OCI-LY3 (cell line): ENCODE results near the gene ANKRD34A.

ENCODE experiments used
- H2AFZ ChIP-seq: fragments of 200-600, 300-600 bp; shearing (Covaris generic); 2 replicates; pipeline ENCODE4 v1.6.0; 2014; ENCODE audit warnings: antibody characterized with exemption, low read depth, low read length
- H3K27ac ChIP-seq: fragments of 200-600, 300-600 bp; sonication (generic); 2 replicates; pipeline ENCODE4 v1.5.1; 2014; ENCODE audit warnings: mild to moderate bottlenecking, low read length, moderate library complexity, mixed read lengths
- H3K27me3 ChIP-seq: fragments of 200-600, 300-600 bp; sonication (generic); 2 replicates; pipeline ENCODE4 v1.6.1; 2014; ENCODE audit warnings: low read depth, low read length, mixed read lengths
- H3K36me3 ChIP-seq: fragments of 200-600, 300-600 bp; sonication (generic); replicated peaks from 2 replicates; pipeline ENCODE3; 2014; ENCODE audit warnings: low read depth, low read length, mixed read lengths
- H3K4me1 ChIP-seq: fragments of 300-600, 200-600 bp; sonication (generic); 2 replicates; pipeline ENCODE4 v1.6.1; 2014; ENCODE audit warnings: low read length, mixed read lengths
- H3K4me2 ChIP-seq: fragments of 200-600, 300-600 bp; sonication (generic); 2 replicates; pipeline ENCODE4 v1.6.1; 2014; ENCODE audit warnings: low read length, mixed read lengths
- H3K4me3 ChIP-seq: fragments of 300-600, 200-600 bp; sonication (generic); 2 replicates; pipeline ENCODE4 v1.5.1; 2014; ENCODE audit warnings: antibody characterized with exemption, mild to moderate bottlenecking, low read length, moderate library complexity
- H3K79me2 ChIP-seq: fragments of 300-600, 200-600 bp; shearing (Covaris generic); 2 replicates; pipeline ENCODE4 v1.6.1; 2014; ENCODE audit warnings: mild to moderate bottlenecking, low read length, mixed read lengths
- H3K9ac ChIP-seq: fragments of 300-600, 200-600 bp; shearing (Covaris generic); 2 replicates; pipeline ENCODE4 v1.6.0; 2014; ENCODE audit warnings: mild to moderate bottlenecking, low read length, moderate library complexity
- H3K9me3 ChIP-seq: fragments of 200-600, 300-600 bp; shearing (Covaris generic); 2 replicates; pipeline ENCODE4 v1.6.1; 2014; ENCODE audit warnings: low read length, mixed read lengths; ENCODE audit not compliant: insufficient read depth
- H4K20me1 ChIP-seq: fragments of 200-600, 300-600 bp; sonication (generic); 2 replicates; pipeline ENCODE4 v1.6.1; 2016; ENCODE audit warnings: low read length, mixed read lengths; ENCODE audit not compliant: insufficient read depth
- CTCF ChIP-seq: fragments of 200-600, 300-600 bp; sonication (generic); IDR thresholded peaks from 2 replicates; pipeline ENCODE4 v1.5.1; 2014; ENCODE audit warnings: antibody characterized with exemption, low read length, low read depth
- EZH2phosphoT487 ChIP-seq: fragments of 200-600 bp; shearing (Covaris generic); IDR thresholded peaks from 2 replicates; pipeline ENCODE4 v1.6.1; 2018; ENCODE audit warnings: antibody characterized with exemption, mixed run types, low read depth

ANKRD34A gene

DNA sequence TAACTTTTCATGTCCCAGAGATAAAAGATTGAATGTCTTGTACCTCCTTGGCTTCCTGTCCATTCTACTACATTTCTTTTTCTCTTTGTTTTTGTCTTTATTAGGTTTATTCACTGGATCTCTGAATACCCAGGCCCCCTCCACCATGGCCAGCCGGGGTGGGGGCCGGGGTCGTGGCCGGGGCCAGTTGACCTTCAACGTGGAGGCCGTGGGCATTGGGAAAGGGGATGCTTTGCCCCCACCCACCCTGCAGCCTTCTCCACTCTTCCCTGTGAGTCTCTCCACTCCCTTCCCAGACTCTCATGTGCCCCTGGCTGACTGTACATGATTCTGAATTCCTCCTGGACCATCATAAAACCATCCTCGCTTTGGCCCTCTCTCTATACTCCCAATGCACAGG lies 10.3 kb upstream of the ANKRD34A start:
- Histone ChIP-seq H3K9ac (no peak overlapping the region), H3K36me3 (no peaks in the 10 kb centered on the region), H3K79me2 (no peaks in the 10 kb centered on the region), H3K4me2 (no peak overlapping the region), H4K20me1 (no peaks in the 10 kb centered on the region), H3K27ac (no peak overlapping the region), H3K4me1 (peaks cover 27% of the 10 kb centered on the region), H2AFZ (no peak overlapping the region), H3K27me3 (no peaks in the 10 kb centered on the region), H3K4me3 (no peak overlapping the region), H3K9me3 (no peaks in the 10 kb centered on the region)
- no peak for TF ChIP-seq EZH2phosphoT487
- TF ChIP-seq CTCF: no peak

GRCh38 chr1:145972580-145972979 lies 8.2 kb upstream of the ANKRD34A start:
- no peak overlapping the region for H2AFZ ChIP-seq
- no peaks in the 10 kb centered on the region for H3K79me2 ChIP-seq
- TF ChIP-seq EZH2phosphoT487: no peak
- TF ChIP-seq CTCF: no peak
- no peaks in the 10 kb centered on the region for H4K20me1 ChIP-seq
- H3K9ac ChIP-seq: no peak overlapping the region
- H3K9me3 ChIP-seq: peaks cover 6% of the 10 kb centered on the region; the same call in 1 of the 2 replicates
- no peak overlapping the region for H3K4me3 ChIP-seq
- no peaks in the 10 kb centered on the region for H3K27me3 ChIP-seq
- H3K36me3 ChIP-seq: peaks cover 4% of the 10 kb centered on the region
- peaks cover 6% of the 10 kb centered on the region for H3K4me1 ChIP-seq
- no peak overlapping the region for H3K4me2 ChIP-seq
- no peak overlapping the region for H3K27ac ChIP-seq

GRCh38 chr1:145967288-145967687 lies 2.9 kb upstream of the ANKRD34A start:
- no peak overlapping the region for H3K27ac ChIP-seq
- H3K9me3 ChIP-seq: peaks cover 6% of the 10 kb centered on the region; the same call in 1 of the 2 replicates
- H3K36me3 ChIP-seq: peaks cover 7% of the 10 kb centered on the region
- no peak for TF ChIP-seq EZH2phosphoT487
- no peak for TF ChIP-seq CTCF
- no peaks in the 10 kb centered on the region for H3K27me3 ChIP-seq
- no peaks in the 10 kb centered on the region for H3K79me2 ChIP-seq
- H3K4me1 ChIP-seq: peaks cover 20% of the 10 kb centered on the region
- no peak overlapping the region for H3K4me2 ChIP-seq
- no peak overlapping the region for H3K9ac ChIP-seq
- no peak overlapping the region for H3K4me3 ChIP-seq
- no peaks in the 10 kb centered on the region for H4K20me1 ChIP-seq
- no peak overlapping the region for H2AFZ ChIP-seq

DNA sequence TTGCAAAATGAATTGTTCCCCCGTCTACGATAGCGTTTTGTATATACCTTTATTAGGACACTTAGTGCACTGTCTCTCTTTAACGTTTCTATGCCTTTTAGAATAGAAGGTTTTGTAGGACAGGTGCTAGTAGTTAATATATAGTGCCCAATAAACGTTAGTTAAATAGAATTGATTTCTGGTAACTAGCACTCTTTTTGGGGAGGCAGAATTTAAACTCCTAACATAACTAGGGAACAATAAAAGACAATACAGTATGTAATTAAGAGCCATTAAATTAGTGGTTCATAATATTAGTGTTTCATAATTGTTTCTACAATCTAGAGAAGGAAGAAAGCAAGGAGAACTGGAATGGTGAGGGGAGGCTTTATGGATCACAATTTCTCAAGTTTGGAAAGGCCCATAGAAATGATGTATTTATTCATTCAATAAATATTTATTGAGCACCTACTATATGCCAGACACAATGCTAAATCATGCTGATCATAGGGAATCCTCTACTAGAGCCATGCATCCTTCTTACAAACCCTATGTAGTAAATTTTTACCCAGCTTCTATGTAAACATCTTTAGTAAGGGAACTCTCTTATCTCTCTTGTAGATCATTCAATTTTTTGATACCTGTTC lies 857 bp upstream of the ANKRD34A start:
- Histone ChIP-seq H4K20me1 (no peaks in the 10 kb centered on the region), H3K79me2 (no peaks in the 10 kb centered on the region), H3K4me1 (peaks cover 28% of the 10 kb centered on the region), H3K27me3 (peaks cover 7% of the 10 kb centered on the region), H3K9ac (peak overlapping the region; percentile 73), H3K9me3 (peaks cover 6% of the 10 kb centered on the region; the same call in 1 of the 2 replicates), H3K27ac (no peak overlapping the region), H2AFZ (peak overlapping the region; percentile 96), H3K4me3 (peak overlapping the region; percentile 81), H3K4me2 (peak overlapping the region; percentile 78), H3K36me3 (peaks cover 7% of the 10 kb centered on the region)
- TF ChIP-seq CTCF: no peak
- no peak for TF ChIP-seq EZH2phosphoT487
